PFSK-1 (cell line): Measurements from ENCODE around the gene APLP2.

Experiments used
- FOXP2 ChIP-seq: optimal IDR thresholded peaks from 2 replicates; pipeline ENCODE3; 2011; ENCODE audit warnings: borderline replicate concordance, control low read depth, inconsistent platforms; ENCODE audit not compliant: insufficient read depth; ENCODE audit errors: extremely low read length, extremely low read depth
- POLR2AphosphoS5 ChIP-seq: IDR thresholded peaks from 2 replicates; pipeline ENCODE4 v1.6.1; 2012; ENCODE audit warnings: low read depth, mild to moderate bottlenecking, control low read depth, low read length, moderate library complexity
- SIN3A ChIP-seq: IDR thresholded peaks from 2 replicates; pipeline ENCODE4 v1.6.1; 2012; ENCODE audit warnings: mild to moderate bottlenecking, low read length, moderate library complexity, borderline replicate concordance; ENCODE audit not compliant: insufficient read depth
- TAF1 ChIP-seq: IDR thresholded peaks from 2 replicates; pipeline ENCODE4 v1.6.1; 2012; ENCODE audit warnings: low read length, control low read depth, borderline replicate concordance; ENCODE audit not compliant: insufficient read depth
- TF ChIP-seq, protein P1 (sequence below), 2 experiments: IDR thresholded peaks; 2 replicates each; pipeline versions ENCODE4 v1.6.1 to v1.8.0; 2011 to 2012; ENCODE audit warnings: low read depth in 2 of 2, low read length in 2 of 2, control low read depth in 1 of 2, inconsistent platforms in 1 of 2, mild to moderate bottlenecking in 1 of 2, moderate library complexity in 1 of 2; ENCODE audit not compliant: insufficient read depth in 1 of 2

Gene APLP2

DNA sequence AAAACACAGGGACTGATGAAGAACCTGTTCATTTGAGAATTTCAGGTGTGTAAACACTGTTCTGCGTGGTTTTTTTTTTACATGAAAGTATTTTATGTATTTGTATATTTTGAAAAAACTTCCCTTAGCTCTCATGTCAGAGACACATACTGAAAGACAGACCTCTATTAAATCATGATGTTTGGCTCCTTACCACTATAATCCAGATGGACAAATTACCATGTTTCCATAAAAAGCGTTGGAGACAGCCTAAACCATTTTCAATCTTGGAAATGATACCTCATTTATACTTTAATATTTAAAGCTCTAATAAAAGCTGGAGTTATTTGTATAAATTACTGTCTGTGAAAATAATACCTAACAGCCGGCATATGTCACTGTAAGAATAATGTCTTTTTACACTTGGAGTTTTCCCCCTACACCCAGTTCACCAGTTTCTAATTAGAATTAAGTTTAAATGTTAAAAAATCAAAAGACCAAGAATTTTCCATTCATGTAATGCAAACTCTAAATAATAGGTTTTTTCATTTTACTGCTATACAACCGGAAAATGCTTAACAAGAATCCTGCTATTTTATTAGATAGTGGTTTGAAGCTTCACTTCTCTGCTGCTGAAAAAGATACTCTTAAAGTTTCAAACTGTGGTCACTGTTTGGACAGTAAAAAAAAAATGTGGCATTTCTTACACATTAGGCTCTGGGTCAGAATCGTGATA is 30.8 kb downstream of the APLP2 start:
- TF ChIP-seq FOXP2 = no peak
- TF ChIP-seq, protein P1, sequence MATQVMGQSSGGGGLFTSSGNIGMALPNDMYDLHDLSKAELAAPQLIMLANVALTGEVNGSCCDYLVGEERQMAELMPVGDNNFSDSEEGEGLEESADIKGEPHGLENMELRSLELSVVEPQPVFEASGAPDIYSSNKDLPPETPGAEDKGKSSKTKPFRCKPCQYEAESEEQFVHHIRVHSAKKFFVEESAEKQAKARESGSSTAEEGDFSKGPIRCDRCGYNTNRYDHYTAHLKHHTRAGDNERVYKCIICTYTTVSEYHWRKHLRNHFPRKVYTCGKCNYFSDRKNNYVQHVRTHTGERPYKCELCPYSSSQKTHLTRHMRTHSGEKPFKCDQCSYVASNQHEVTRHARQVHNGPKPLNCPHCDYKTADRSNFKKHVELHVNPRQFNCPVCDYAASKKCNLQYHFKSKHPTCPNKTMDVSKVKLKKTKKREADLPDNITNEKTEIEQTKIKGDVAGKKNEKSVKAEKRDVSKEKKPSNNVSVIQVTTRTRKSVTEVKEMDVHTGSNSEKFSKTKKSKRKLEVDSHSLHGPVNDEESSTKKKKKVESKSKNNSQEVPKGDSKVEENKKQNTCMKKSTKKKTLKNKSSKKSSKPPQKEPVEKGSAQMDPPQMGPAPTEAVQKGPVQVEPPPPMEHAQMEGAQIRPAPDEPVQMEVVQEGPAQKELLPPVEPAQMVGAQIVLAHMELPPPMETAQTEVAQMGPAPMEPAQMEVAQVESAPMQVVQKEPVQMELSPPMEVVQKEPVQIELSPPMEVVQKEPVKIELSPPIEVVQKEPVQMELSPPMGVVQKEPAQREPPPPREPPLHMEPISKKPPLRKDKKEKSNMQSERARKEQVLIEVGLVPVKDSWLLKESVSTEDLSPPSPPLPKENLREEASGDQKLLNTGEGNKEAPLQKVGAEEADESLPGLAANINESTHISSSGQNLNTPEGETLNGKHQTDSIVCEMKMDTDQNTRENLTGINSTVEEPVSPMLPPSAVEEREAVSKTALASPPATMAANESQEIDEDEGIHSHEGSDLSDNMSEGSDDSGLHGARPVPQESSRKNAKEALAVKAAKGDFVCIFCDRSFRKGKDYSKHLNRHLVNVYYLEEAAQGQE (IDR thresholded peaks at IDR 0.05; ENCODE audit: insufficient read depth in 1 of 2, low read depth in 2 of 2, low read length in 2 of 2) = no peak
- no peak for TF ChIP-seq SIN3A
- TF ChIP-seq TAF1 = no peak
- TF ChIP-seq POLR2AphosphoS5 = no peak

DNA sequence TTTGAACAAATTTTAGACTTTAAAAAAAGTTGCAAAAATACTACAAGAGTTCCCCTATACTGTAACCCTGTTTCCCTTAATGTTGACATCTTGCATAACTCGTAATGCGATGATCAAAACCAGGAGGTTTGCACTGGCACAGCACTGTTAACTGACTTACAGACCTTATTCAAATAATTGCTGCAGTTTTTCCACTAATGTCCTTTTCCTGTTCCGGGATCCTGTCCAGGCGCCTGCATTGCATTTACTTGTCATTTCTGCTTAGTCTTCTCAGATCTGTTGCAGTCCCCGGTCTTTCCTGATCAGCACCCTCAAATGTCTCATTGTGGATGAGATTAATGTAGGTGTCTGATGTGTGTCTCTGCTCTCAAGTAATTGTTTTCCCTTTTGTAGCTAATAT is 32.0 kb downstream of the APLP2 start:
- TF ChIP-seq POLR2AphosphoS5 = no peak
- no peak for TF ChIP-seq FOXP2
- TF ChIP-seq SIN3A = no peak
- TF ChIP-seq, protein P1 (IDR thresholded peaks at IDR 0.05; ENCODE audit: insufficient read depth in 1 of 2, low read depth in 2 of 2, low read length in 2 of 2) = no peak
- TF ChIP-seq TAF1 = no peak

DNA sequence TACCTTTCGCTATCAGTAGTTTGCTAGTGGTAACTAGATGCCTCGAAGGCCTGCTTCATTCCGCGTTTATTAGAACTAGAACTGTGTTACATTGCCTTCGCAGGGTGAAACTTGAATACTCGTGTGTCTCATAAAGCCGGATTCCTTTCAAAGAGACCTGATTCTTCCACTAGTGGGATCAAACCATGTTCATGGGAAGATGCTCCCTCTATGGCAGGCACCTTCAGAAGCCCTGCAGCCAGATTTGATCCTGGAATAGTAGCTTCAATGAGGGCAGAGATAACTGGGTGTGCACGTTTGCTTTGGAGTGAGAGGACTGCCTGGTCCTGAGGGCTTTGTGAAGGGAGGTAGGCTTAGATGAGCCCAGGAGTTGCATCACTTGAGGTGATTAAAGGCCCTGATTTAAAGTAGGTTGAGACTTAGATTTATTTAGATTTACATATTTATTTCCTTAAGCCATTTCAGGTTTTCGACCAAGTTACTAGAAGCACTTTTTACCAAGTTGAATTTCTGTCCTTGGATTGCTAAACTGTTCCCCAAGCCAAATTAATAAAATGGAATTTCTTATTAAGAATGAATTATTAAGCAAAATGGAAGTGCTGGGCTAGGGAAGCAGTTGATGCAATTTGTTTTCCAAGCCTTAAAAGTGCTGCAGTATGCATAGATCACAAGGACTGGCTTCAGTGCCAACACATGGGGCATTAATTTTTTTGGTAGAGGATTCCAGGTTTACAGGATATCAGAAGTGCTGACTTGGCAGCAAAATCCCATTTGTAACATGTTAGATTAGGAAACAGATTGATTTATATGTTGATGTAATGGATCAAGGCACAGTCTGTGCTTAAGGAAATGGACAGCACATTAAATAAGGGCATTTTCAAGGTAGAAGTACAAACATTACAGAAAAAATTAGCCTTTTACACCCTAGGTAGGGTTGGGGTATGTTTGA is 32.9 kb downstream of the APLP2 start:
- TF ChIP-seq, protein P1 (IDR thresholded peaks at IDR 0.05; ENCODE audit: insufficient read depth in 1 of 2, low read depth in 2 of 2, low read length in 2 of 2) = no peak
- TF ChIP-seq SIN3A = no peak

DNA sequence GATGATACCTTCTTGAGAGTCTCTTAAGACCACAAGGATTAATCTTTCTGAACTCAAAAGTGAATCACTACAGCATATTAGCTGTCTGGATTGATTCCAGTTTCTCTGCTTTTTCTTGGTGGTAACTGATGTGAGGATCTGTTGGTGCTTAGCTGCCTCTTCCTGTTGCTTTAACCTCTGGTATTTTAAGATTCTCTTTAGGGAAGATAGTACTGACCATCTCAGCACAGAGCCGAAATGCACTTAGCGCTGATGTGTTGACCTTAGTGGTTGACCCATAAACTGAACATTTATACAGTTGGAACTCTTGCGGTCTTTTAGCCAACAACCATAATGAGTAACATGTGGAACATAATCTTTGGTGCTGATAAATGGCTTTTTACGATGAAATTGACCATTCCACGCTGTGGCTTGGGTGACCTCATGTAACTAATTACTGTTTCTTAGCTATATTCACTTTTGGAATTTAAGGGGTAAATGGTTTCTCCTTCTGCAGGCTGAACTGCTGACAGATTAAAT is 33.7 kb downstream of the APLP2 start:
- TF ChIP-seq POLR2AphosphoS5 (0 out of 2 replicates have a peak, but pooled peaks have one; percentile 30), FOXP2 (no peak)
- TF ChIP-seq, protein P1 (IDR thresholded peaks at IDR 0.05; ENCODE audit: insufficient read depth in 1 of 2, low read depth in 2 of 2, low read length in 2 of 2) = peak in 1 of 2 experiments; percentile 57; a peak in 1 of 4 replicates
